Tongue (tissue), 2 donors: ENCODE measurements around the gene UBE2D2. TPM values are rescaled to one million over a fixed set of nuclear protein-coding genes. Genes with fewer than 3 reads are reported as not detected.
"Not testable (repeated sequence)": the region's sequence is repeated elsewhere in the genome, so short reads cannot be mapped to it uniquely, and the experiment has no call there.

Source experiments
- DNase-seq: peaks from one replicate; pipeline ENCODE4 v3.0.0-alpha.2; 2015
- total RNA-seq: library from RNA; depleted of rRNA; stranded (reverse); fragments of >200 nt; gene quantifications from one replicate; pipeline ENCODE4 v1.2.3, GENCODE V29; 2014

The UBE2D2 gene
- 77.1 TPM for total RNA-seq

GRCh38 chr5:139560752-139561654 lies at the start of gene UBE2D2:
Gene UBE2D2 (plus strand): TSS chr5:139561339. CDS start chr5:139561792, 453 bp downstream.
- peak; percentile 99 for DNase-seq

- DNase-seq: no peak
These were observed 48.3 kb upstream of the UBE2D2 start for GRCh38 chr5:139512786-139513390.

DNA sequence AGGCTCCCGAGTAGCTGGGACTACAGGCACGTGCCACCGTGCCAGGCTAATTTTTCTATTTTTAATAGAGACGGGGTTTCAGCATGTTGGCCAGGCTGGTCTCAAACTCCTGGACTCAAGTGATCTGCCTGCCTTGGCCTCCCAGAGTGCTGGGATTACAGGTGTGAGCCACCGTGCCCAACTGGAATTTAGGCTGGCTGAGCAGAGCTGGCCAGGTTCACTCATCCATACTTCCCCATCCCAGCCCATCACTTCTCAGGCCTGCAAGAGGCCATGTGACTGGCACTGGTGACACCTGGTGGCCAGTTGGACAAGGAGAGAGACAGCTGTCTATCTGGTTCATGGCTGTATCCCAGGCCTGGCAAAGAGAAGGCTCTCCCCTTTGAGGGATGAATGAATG lies 47.7 kb upstream of the UBE2D2 start:
- DNase-seq: peak; percentile 84

- no peak for DNase-seq
These were observed 47.2 kb upstream of the UBE2D2 start for GRCh38 chr5:139513852-139514485.

- DNase-seq: no peak
These were observed 46.7 kb upstream of the UBE2D2 start for GRCh38 chr5:139514486-139514856.

- peak; percentile 97 for DNase-seq
These were observed 43.2 kb upstream of the UBE2D2 start for GRCh38 chr5:139517683-139518564.

- DNase-seq: no peak
These were observed 37.3 kb upstream of the UBE2D2 start for GRCh38 chr5:139523635-139524445.

DNA sequence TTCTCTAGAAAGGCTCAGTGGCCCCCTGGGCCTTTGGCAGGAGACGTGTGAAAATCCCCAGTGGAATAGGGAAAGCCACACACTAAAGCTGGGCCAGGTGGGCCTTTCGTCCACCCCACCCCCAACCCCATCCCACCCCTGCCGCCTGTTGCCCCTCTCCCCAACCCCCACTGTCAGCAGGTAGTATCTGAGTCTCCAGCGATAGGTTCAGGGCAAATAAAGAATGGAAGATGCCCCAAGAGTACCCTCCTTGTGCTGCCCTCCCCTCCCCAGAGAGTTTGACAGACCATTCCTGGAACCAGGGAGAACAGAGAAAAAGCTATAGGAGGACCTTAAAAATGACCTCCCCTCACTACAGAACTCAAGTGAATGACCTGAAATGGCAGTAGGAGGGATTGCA lies 36.7 kb upstream of the UBE2D2 start:
- DNase-seq: no peak

GRCh38 chr5:139524940-139525585 lies 36.1 kb upstream of the UBE2D2 start:
- no peak for DNase-seq

DNA sequence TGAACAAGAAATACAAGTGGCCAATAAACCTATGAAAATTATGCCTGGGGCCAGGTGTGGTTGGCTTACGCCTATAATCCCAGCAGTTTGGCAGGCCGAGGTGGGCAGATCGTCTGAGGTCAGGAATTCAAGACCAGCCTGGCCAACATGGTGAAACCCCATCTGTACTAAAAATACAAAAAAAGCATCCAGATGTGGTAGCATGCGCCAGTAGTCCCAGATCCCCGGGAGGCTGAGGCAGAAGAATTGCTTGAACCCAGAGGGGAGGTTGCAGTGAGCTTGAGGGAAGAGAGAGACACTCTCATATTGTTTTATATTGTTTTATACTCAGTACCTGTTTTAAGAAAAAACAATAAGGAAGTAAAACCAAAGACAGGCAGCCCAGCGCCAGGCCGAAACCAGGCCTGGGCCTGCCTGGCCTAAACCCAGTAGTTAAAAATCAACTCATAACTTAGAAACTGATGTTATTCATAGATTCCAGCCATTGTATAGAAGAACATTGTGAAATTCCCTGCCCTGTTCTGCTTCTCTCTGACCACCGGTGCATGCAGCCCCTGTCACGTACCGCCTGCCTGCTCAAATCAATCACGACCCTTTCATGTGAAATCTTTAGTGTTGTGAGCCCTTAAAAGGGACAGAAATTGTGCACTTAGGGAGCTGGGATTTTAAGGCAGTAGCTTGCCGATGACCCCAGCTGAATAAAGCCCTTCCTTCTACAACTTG lies 35.4 kb upstream of the UBE2D2 start:
- not testable (repeated sequence) for DNase-seq

DNA sequence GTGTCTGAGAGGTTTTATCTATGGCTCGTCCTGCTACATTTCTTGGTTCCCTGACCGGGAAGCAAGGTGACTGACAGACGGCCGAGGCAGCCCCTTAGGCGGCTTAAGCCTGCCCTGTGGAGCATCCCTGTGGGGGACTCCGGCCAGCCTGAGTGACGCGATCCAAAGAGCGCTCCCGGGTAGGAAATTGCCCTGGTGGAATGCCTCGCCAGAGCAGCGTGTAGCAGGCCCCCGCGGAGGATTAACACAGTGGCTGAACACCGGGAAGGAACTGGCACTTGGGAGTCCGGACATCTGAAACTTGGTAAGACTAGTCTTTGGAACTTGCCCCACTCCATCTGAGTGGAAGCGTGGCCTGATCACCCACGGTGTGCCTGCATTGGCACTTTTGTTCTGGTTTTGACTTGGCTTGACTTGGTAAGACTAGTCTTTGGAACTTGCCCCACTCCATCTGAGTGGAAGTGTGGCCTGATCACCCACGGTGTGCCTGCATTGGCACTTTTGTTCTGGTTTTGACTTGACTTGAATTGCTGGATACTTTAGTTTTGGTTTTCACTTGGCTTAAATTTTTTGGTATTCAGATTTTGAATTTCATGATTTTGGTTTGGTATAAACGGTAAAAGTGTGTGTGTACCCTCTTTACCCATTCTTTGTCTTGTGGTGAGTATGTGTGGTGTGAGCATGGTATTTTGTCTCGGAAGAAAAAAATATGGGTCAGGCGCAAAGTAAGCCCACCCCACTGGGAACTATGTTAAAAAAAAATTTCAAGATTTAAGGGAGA lies 34.6 kb upstream of the UBE2D2 start:
- DNase-seq: not testable (repeated sequence)

GRCh38 chr5:139527090-139527470 lies 34.1 kb upstream of the UBE2D2 start:
- not testable (repeated sequence) for DNase-seq

DNA sequence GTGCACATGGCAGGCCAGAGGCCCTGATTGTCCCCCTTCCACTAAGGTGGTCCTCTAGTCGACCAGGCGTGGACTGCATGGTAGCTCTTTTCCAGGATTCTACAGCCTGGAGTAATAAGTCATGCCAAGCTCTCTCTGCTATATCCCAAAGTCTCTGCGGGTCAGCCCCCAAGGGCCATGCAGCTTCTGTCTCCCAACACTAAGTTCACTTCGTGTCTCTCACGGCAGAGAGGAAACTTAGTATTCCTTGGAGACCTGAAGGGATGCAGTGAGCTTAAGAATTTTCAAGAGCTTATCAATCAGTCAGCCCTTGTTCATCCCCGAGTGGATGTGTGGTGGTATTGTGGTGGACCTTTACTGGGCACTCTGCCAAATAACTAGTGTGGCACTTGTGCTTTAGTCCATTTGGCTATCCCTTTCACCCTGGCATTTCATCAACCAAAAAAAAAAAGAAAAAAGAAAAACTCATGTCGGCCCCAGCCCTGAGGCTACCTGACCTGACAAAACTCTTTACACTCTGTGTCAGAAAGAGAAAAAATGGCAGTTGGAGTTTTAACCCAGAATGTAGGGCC lies 33.2 kb upstream of the UBE2D2 start:
- not testable (repeated sequence) for DNase-seq

DNA sequence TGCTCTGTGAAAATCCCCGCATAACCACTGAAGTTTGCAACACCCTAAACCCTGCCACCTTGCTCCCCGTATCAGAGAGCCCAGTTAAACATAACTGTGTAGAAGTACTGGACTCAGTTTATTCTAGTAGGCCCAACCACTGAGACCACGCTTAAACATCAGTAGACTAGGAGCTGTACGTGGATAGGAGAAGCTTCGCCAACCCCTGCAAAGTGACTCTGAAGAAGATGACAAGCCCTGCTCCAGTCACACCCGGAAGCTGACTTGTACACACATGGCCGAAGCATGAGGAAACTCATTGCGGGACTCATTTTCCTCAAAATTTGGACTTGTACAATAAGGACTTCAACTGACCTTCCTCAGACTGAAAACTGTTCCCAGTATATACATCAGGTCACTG lies 32.4 kb upstream of the UBE2D2 start:
- not testable (repeated sequence) for DNase-seq

- DNase-seq: not testable (repeated sequence)
These were observed 31.1 kb upstream of the UBE2D2 start for GRCh38 chr5:139530079-139530478.

DNA sequence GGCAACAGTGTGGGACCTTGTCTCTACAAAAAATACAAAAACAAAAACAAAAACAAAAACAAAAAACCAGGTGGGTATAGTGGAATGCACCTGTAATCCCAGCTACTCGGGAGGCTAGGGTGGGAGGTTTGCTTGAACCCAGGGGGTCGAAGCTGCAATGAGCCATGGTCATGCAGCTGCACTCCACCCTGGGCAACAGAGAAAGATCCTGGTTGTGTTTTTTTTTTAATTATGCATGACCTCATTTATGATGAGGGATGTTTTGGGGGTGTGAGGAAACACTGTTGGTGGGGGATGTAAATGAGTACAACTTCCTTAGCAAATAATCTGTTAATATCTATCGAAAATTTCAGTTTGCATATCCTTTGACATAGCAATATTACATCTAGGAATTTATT lies 29.4 kb upstream of the UBE2D2 start:
- no peak for DNase-seq

GRCh38 chr5:139543423-139543991 lies 17.6 kb upstream of the UBE2D2 start:
- DNase-seq: peak; percentile 49

GRCh38 chr5:139546593-139546992 lies 14.5 kb upstream of the UBE2D2 start:
- not testable (repeated sequence) for DNase-seq
